NCI-H2227 treated with DMSO at 0.1 percent for 48 hours (cell line): ENCODE results near the gene DSCAML1.
A peak's percentile ranks its signal among the peaks of the same experiment; 100 is the strongest.

ENCODE experiments used
- DNase-seq: peaks from one replicate; lab custom pipeline; 2025; lab: John Stamatoyannopoulos, UW

Gene DSCAML1

GRCh38 chr11:117663821-117664220, 133.2 kb downstream of the DSCAML1 start:
- DNase-seq: peak; percentile 16

- DNase-seq: no peak
Observed at GRCh38 chr11:117663414-117663813, 133.6 kb downstream of the DSCAML1 start.

- no peak for DNase-seq
Observed at GRCh38 chr11:117662671-117663269, 134.2 kb downstream of the DSCAML1 start.

GRCh38 chr11:117662255-117662654, 134.8 kb downstream of the DSCAML1 start:
- DNase-seq: no peak

GRCh38 chr11:117658809-117659208, 138.2 kb downstream of the DSCAML1 start:
- no peak for DNase-seq

- no peak for DNase-seq
Observed at GRCh38 chr11:117657794-117658193, 139.2 kb downstream of the DSCAML1 start.

- DNase-seq: no peak
Observed at GRCh38 chr11:117654281-117655255, 142.4 kb downstream of the DSCAML1 start.

GRCh38 chr11:117652521-117652920, 144.5 kb downstream of the DSCAML1 start:
- DNase-seq: no peak

GRCh38 chr11:117649296-117650055, 147.5 kb downstream of the DSCAML1 start:
- DNase-seq: no peak

GRCh38 chr11:117647872-117648271, 149.1 kb downstream of the DSCAML1 start:
- no peak for DNase-seq

- DNase-seq: no peak
Observed at GRCh38 chr11:117647207-117647606, 149.8 kb downstream of the DSCAML1 start.

GRCh38 chr11:117646411-117646810, 150.6 kb downstream of the DSCAML1 start:
- DNase-seq: no peak

- DNase-seq: no peak
Observed at GRCh38 chr11:117644403-117645155, 152.4 kb downstream of the DSCAML1 start.

- DNase-seq: no peak
Observed at GRCh38 chr11:117643606-117644300, 153.3 kb downstream of the DSCAML1 start.

- no peak for DNase-seq
Observed at GRCh38 chr11:117642835-117643234, 154.2 kb downstream of the DSCAML1 start.

- no peak for DNase-seq
Observed at GRCh38 chr11:117642396-117642795, 154.6 kb downstream of the DSCAML1 start.

- no peak for DNase-seq
Observed at GRCh38 chr11:117641008-117641915, 155.8 kb downstream of the DSCAML1 start.

- DNase-seq: no peak
Observed at GRCh38 chr11:117640041-117640440, 157.0 kb downstream of the DSCAML1 start.

GRCh38 chr11:117639601-117640000, 157.4 kb downstream of the DSCAML1 start:
- DNase-seq: no peak

GRCh38 chr11:117638911-117639543, 158.0 kb downstream of the DSCAML1 start:
- DNase-seq: no peak
